Cerebellar nuclear complex (tissue), 1 donor: ENCODE data around the gene EGR4.

ENCODE experiments used
- DNase-seq, 2 experiments: peaks; one replicate each; lab custom pipeline; 2025; lab: John Stamatoyannopoulos, UW

The EGR4 gene

DNA sequence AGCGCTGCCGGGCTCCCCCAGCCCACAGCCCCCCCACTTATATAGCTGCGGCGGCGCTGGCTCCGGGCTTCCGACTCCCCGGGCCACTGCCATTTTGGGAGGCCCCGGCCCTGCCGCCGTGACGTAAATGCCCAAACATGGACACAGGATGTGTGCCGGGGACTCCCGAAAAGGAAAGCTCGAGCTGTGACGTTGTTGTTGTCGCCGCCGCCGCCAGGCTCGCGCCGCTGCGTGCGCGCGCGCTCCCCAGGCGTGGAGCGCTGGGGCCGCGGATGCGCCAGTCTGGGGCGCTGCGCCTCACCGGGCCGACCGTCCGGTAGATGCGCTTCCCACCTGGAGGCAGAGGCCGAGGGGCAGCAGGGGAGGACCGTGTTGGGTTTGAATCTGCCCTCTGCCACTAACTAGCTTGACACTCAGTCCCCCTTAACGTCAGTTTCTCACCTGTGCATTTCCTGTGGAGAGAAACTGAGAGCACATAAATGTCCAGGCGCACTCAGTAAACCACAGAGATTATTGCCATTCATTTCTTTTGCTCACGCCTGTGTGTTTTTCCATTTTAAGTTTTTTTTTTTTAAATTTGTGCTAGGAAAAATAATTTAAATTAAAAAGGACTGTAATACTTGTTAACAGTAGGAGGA lies at the start of gene EGR4:
Gene EGR4 (minus strand): TSS at position 15 of the 638 bp plus-strand sequence. CDS start 231 bp downstream, outside the sequence.
- DNase-seq: peak; percentile 79 to 80

DNA sequence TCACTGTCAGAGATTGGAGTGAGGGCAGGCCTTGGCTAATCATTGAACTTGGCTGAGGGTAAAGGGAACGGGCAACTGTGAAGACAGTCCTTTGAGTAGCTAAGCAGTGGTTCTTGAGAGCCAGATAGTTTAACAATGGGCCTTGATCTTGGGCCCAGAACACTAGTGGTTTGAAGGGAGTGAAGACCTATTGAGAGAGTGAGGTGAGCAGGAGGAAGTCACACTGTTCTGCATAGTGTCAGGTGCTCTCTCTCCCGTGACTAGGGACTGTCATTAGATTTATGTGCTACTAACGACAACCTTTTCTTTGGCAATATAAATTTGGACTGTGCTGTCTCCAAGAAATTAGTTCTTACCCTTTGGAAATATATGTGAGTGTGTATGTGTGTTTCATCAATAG lies 47.7 kb upstream of the EGR4 start:
- DNase-seq: no peak

DNA sequence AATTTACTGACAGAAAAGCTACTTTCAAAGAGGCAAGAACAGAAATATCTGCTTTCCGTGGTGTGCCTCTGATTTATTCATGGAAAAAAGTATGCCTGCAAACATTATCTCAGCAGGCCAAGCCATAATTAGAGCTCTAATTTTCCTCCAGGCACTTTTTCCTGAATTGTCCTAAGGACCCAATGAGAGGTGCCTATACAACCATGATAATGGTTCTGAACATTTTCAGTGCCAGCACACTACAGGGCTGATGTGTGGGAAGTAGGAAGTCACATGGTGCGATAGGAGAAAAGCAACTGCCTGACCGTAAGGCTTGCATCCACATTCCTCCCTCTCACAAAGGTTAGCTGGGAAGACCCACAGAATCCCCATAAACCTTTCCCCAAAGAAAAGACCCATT lies 45.9 kb upstream of the EGR4 start:
- DNase-seq: no peak

DNA sequence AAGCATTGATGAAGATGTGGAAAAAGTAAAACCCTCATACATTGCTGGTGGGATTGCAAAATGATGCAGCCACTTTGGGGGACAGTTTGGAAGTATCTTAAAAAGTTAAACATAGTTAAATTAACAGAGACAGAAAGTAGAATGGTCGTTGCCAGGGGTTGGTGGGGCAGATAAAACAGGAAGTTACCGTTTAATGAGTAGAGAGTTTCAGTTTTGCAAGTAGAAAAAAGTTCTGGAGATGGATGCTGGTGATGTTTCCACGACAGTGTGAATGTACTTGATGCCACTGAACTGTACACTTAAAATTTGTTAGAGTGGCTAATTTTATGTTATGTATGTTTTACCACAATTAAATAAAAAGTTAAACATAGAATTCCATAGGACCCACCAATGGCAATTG lies 44.5 kb upstream of the EGR4 start:
- DNase-seq: no peak

DNA sequence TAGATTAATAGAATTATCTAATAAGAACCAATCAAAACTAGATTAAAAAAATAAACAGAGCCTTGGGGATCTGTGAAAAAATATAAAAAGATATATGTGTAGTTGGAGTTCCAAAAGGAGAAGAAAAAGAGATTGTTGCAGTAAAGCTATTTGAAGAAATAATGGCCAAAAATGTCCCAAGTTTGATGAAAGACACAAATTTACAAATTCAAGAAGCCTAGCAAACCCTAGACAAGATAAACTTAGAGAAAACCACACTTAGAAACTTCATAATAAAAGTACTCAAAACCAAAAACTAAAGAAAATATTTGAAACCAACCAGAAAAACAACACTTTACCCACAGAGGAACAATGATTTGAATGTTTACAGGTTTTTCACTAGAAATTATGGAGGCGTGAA lies 41.3 kb upstream of the EGR4 start:
- no peak for DNase-seq

DNA sequence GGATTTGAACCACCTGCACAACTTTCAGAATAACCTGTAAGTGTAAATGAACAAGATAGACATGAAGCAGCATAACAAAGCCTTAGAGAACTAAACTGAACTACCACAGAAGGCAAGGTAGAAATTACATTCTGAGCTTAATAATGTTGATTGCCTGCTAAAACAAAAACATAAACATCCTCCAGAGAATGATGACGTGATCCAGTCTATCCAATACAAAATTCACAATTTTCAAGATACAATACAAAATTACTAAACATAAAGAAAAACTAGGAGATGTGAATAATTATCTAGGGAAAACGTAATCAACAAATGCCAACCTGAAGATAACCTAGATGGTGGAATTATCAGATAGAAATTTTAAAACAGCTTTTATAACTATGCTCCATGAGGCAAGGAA lies 40.7 kb upstream of the EGR4 start:
- no peak for DNase-seq

DNA sequence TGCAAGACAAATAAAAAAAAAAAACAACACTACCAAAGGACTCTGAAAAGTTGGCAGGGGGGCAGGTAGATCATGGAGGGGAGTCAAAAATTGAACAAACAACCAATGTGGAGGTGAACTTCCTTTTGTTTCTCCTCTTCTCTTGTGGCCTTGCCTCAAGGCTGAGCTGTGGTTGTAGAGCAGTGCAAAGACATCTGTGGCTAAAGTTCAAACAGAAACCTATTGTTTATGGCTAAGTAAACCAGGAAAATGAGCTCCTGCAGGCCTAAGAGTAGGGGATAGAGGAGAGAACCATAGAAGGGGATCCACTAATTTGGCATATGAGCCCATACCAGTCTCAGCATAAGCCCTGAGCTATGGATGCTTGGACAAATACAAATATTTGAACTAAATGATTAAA lies 40.2 kb upstream of the EGR4 start:
- DNase-seq: no peak

DNA sequence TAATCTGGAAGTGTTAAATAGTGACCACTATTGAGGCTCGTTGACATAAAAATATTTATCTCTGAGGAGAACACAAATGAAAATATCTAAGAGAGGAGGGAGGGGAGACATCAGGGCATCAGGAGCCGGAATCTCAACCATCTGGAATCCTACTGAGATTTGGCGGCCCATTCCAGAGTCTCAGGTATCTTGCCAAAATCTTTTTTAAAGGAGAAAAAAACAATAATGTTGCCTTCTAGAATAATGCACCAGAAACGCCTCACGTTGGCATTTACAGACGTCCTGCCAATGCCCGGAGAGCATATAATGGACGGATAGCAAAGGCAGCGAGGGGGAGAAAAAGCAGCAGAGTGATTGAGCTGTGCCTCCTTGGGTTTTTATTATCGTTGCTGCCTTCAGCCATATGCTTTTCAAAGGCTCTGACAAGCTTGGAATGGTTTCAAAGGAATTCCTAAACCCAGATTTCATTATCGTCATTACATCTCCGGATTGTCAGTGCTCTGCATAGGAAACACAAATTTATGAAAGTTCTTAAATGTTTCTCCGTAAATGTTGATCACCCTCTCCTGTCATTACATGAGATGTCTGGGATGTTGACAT lies 30.9 kb upstream of the EGR4 start:
- peak; percentile 21 to 79 for DNase-seq

DNA sequence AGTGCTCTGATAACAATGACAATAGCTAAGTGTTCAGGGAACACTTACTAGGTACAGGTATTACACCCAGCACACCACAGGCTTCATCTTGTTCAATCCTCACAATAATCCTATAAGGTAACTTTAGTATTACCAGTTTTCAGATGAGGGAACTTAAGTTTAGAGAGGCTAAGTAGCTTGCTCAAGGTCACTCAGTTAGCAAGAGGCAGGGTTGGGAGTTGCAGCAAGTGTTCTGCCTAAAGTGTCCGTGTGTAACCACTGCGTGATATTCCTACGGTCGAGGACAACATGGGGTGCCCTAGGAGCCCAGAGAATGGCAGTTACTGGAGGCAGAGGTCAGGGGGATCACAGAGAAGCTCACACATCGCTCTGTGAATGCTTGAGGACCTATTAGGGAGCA lies 30.2 kb upstream of the EGR4 start:
- DNase-seq: no peak

DNA sequence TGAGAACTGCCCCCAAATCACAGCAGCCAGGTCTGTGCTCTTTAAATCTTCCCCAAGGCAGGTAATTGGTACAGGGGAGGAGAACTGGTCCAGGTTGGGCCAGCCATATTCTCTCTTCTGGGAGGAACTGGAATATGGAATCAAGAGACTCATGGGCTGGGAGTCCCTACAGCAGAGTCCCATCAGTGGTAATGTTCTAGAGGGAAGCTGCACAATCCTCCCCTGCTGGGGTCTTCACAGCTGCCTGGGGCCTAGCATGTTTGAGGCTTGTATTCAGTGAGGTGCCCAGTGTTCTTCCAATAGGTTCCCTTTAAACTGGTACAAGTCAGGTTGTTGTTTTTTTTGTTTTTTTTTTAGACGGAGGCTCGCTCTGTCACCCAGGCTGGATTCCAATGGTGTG lies 21.1 kb upstream of the EGR4 start:
- DNase-seq: no peak

DNA sequence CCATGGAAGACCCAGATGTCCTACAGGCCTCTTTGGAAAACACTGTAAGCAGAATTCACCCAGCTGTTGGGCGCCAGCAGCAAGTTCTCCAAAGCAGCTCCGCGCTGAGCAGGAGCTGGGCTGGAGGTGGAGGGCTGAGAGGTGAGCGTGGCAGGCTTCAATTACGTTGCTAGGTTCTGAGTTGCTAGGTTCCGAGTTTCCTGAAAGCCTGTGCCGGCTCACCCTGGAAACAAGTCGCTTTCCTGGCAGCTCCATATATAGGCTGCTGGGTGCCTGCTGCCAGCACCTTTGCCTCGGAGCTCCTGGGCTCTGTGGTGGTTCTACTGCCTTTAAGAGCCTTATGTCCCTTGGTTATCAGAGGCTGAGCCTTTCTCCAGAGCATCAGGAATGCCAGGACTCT lies 14.4 kb upstream of the EGR4 start:
- DNase-seq: no peak

DNA sequence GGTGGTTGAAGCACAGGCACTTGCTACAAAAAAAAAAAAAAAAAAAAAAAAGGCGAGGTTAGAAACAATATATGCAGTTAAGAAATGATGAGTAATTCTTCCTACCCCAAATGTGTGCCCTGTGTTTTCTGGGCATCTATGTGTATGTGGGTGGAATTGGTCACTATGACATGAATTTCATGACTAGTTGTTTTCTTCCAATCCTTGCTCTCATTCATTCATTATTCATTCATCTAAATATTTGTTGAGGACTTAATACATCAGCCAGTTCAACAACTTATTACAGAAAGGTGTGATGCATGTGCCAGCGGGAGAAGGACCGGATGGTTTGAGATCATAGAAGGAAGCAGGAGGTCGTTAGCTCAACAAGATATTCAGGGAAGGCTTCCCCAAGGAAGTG lies 8.3 kb upstream of the EGR4 start:
- DNase-seq: no peak

DNA sequence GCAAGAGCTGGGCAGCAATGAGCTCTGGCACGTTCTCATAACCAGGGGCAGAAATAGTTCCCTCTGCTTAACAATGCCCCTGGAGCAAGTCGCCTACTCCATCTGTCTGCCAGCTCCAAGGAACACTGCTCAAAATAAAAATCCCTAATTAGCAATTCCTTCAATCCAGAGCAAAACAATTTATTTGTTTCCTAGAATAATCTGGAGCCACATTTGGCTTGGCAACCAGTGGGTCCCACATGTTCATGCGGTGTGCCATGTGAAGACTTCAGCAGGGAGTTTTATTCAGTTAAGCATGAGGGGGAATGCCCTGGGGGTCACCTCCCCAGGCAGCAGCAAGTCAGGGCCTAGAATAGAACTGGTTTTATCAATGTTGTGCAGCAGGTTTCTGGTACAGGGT lies 7.6 kb upstream of the EGR4 start:
- DNase-seq: no peak

DNA sequence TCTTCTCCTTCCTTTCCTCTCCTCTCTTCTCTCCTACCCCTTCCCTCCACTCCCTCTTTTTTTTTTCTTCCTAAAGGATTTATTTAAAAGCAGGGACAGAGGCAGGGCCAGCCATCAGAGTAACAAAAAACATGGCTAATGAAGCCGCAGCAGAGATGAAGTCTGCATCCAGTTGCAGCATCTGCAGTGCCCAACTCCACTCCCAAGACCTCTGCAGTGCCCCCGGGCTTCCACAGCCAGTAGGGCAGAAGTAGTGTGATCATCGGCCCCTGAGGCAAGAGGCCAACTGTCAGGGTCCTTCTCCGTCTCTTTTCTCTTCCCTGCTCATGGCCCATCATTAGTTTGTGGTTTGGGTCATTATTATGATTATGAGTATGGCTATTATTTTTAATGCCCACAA lies 4.2 kb upstream of the EGR4 start:
- no peak for DNase-seq

DNA sequence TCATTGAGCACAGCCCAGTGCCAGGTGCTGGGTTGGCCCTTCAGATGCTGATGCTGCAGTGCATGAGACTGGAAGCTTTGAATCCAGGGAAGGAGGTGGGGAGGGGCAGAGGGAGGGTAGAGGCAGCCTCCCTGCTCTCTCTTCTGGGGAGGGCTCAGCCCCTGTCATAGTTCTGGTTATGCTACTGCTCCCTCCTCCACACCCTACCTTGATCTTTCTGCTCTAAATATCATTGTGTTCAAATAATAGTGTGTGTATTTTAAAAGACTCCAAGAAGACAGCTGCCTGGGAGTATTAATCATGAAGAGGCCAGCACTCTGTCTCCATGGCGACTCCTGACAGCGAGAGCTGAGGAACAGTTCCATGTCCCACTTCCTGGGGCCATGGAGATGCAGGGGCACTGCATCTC lies 3.8 kb upstream of the EGR4 start:
- DNase-seq: peak in 1 of 2 experiments; percentile 17

DNA sequence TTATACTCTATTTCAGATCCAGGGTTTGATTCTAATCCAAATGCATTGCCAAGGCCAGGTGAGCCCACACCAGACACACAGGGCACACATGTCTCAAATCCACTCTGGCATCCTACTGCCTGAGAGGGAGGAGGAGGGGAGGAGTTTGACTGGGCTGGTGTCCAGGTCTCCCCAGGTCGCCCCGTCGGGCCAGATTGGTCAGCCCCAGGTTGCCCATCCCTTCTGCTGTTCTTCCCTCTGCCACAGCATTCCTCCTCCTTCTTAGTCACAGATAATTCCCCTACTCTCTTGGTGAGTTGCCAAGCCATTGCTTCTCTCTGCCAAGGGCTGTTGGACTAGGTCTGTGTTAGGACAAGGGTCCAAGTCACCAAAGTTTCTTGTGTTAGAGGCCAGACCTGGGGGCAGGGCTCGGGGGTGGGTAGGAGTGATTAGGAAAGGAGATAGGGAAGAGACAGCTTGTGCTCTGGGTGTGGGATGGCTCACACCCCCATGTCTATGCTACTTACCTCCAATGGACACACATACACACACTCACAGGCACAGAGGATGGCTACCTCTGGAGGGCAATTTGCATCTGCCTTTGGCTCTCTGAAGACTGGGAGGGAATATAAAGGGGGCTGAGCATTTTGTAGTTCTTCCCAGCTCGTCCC lies 2.5 kb upstream of the EGR4 start:
- peak; percentile 93 to 97 for DNase-seq

DNA sequence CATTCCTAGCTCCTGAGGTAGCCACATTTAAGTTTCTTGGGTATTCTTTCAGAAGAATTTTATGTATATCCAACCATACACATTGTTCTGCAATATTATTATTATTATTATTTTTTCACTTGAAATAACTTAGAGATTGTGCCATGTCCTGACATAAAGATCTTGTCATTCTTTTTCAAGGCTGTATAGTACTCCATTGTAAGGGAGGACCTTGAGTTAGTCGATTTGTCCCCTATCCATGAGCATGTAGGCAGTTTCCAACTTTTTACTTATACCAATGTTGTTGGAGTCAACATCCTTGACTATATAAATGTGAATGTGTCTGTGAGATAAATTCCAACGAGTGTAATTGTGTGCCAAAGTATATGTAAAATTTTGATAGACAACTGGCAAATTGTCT lies 891 bp upstream of the EGR4 start:
- DNase-seq: no peak

DNA sequence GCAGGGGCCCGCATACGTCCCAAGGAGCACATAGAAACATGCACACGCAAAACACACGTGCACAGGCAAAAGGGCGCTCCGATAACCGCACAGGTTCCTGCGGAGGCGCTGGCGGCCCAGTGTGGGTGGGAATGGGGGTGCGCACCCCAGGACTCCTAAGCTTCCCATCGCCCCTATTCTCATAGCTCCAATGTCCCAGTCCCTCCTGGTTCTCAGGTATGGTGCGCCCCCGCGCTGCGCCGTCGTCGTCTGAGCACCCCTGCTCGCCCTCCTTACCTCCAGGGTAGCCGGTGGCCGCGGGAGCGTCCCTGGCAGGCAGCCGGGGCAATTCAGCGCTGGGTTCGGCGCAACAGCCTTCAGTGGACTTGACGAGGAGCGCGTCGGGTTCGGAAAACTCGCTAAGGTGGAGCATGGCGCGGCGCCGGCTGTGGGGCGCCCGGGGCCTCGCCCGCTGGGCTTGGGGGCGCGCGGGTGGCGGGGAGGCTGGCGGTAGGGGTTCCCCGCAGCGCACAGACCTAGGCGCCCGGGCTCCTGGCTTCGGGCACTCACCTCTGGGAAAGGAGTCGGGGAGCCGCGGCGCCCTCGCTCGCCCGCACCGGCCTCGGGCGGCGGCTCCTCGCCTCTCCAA lies 328 bp downstream of the EGR4 start:
- DNase-seq: no peak

DNA sequence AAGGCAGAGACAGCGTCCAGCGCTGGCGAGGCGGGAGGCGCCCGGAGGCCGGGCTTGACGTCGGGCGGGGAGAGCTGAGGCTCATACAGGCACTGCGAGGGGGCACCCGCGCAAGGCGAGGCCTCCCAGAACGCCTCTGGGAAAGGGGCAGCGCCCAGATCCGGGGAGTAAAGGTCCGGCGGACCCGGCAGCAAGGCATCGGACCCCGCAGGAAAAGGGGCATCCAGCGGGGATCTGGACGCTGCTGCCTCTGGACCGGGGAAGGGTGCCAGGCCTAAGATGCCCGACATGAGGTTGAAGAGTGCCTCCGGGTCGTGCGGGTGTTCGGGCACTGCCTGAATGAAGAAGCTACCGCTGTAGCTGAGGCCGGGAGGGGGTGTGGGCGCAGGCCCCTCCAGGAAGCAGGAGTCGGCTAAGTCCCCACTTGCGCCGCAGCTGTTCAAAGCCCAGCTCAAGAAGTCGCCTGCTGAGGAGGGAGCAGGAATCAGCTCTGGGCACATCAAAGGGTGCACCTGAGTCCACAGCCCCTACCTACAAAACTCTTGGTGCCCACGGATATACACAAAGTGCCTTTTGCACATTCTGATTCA lies 937 bp downstream of the EGR4 start:
- no peak for DNase-seq

DNA sequence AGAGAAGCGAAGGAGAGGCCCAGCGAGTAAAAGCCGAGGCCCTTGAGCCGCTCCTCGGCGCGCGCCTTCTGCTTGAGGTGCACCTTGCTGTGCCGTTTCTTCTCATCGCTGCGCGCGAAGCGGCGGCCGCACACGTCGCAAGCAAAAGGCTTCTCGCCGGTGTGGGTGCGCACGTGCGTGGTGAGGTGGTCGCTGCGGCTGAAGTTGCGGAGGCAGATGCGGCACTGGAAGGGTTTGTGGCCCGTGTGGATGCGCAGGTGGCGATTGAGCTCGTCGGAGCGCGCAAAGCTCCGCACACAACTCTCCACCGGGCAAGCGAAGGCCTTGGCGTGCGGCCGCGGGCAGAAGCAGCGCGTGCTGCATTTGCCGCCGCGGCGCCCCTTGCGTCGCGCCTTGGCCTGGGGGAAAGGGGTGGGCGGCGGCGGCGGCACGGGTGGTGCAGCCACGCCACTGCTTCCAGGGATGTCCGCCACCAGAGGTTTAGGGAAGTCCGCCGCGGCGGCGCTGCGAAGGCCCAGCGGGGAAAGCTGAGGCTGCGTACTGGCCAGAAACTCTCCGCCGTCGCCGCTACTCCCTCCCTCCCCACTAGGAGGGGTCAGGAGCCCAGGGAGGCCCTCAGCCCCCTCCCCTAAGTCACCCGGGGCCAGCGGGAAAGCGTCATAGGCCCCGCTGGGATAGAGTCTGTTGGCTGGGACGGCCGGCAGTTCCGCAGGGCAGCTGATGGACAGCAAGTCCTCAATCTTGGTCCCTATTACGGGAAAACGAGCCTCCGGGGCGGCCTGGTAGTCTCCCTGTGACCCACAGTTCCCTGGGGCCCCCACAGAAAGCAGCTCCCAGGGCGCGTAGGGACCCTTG lies 1.7 kb downstream of the EGR4 start:
- DNase-seq: no peak

DNA sequence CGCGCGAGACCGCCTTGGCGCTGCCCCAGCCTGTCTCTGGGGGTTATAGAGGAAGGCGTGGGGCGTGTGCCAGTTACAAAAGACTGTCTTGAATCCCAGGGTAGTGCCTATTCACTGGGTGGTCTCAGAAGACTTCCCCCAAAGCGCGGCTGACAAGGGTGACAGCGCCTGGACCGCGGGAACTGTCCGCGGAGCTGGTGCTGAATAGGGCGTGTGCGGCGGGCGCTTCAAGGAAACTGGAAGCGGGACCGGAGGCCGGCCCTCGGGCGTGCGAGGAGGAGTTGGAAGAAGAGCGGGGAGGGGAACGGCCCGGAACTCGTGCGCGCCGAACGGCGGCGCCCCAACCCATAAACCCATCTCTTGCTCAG lies 2.3 kb downstream of the EGR4 start:
- no peak for DNase-seq
